ENCODE results near the gene ARHGAP29.

ARHGAP29 gene

DNA sequence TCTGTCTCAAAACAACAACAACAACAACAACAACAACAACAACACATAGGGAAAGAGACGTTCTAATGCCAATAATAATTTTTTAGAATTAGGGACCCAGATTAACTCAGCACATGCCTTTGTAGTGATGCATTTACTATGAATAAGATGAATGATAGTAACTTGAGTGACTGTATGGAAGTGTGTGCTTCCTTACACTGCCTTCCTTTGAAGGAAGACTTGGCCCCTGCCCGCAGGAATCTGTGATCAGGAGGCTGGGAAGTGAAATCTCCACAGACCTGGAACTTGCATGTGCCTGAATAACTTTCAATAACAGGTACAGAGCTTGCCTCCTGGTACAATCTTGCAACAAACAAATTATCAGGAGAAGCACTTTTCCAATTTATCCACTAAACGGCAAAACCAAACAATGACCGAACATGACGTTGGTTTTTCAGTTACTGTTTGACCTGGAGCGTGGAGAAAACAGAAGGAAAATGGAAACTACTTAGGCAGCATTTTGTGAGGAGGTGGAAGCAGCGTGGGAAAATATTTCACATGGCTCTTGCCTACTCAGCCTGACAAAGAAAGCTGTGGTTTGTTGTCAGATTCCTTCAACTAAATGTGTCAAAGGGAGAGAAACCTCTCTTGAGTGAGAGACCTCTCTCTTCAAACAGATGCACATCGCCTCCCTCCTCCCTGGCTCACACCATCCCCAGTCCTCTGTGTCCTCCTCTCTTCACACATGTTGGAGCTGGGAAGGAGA, 106.4 kb downstream of the ARHGAP29 start:
- H3K36me3 ChIP-seq, result no peaks in the 10 kb centered on the region
- no peak overlapping the region for H3K27ac ChIP-seq
- no peaks in the 10 kb centered on the region for H3K4me1 ChIP-seq (ENCODE audit: control insufficient read depth in 1 of 2, insufficient read depth in 1 of 2, low read depth in 1 of 2, low read length in 1 of 2)
- peaks cover 17% of the 10 kb centered on the region for H3K27me3 ChIP-seq
- TF ChIP-seq, protein P1, sequence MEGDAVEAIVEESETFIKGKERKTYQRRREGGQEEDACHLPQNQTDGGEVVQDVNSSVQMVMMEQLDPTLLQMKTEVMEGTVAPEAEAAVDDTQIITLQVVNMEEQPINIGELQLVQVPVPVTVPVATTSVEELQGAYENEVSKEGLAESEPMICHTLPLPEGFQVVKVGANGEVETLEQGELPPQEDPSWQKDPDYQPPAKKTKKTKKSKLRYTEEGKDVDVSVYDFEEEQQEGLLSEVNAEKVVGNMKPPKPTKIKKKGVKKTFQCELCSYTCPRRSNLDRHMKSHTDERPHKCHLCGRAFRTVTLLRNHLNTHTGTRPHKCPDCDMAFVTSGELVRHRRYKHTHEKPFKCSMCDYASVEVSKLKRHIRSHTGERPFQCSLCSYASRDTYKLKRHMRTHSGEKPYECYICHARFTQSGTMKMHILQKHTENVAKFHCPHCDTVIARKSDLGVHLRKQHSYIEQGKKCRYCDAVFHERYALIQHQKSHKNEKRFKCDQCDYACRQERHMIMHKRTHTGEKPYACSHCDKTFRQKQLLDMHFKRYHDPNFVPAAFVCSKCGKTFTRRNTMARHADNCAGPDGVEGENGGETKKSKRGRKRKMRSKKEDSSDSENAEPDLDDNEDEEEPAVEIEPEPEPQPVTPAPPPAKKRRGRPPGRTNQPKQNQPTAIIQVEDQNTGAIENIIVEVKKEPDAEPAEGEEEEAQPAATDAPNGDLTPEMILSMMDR (IDR thresholded peaks at IDR 0.05), result no peak
- H3K9me3 ChIP-seq, result no peaks in the 10 kb centered on the region
- H3K4me3 ChIP-seq (ENCODE audit: low read depth in 1 of 2, low read length in 1 of 2), result no peak overlapping the region

DNA sequence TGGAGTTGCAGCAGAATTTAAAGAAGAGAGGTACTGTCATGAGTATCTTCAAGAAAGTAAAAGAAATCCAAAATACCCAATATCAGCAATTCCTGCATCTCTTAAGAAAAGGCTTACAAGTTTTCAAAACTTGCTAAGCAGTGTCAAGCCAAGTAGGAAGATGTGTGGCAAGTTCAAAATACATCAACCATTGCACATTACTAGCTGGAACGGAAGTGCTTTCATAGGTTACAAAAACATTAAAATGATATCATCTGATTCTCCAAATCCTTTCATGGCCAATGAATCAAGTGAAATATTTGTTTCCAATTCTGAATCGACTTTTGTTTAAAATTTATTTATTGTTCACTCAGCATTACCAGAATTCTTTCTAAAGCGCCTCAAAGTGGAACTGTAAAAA, 110.7 kb downstream of the ARHGAP29 start:
- no peak overlapping the region for H3K4me3 ChIP-seq (ENCODE audit: low read depth in 1 of 2, low read length in 1 of 2)

DNA sequence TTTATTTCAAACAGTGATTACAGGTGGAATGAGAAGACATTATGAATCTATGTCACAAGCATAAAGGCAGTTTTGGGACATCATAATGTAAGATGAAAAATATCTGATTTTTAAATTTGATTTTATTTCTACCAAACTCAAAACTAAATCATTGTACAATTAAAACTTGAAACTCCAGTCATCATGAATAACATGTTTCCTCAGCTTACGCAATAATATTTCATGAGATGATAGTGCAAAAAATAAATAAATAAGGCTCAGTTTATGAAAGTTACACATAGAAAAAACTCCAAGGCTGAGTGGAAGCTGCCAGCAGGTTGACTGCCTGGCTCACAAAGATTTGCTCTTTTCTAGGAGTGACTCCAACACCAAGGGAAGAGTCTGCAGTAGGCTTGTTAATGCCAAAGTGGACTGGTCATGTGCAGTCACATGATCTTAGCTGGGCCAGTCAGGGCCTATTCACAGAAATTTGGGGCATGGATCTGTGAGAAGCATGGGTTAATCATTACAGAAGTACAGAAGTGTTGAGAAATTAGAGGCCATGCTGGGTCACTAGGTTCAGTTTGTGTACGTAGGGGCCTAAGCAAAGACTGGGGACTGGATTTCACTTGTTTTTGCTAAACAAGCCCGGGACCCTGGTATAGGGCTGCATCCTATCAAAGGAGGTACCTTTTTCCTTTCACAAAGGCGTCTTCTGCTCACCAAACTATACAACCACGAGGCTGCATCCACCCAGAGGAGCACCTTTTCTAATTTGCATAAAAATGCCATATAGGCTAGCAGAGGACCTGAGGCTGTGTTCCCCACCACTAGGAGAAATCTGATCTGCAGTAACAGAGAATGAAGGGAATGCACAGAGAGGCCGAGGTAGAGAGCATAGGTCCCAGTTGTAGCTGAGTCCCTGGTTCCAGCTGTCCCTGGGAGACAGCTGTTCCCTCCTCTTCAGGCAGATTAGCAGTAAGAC, 111.6 kb downstream of the ARHGAP29 start:
- Histone ChIP-seq H3K4me3 (ENCODE audit: low read depth in 1 of 2, low read length in 1 of 2) (no peak overlapping the region), H3K27me3 (peaks cover 55% of the 10 kb centered on the region), H3K27ac (no peak overlapping the region), H3K9me3 (no peaks in the 10 kb centered on the region), H3K36me3 (no peaks in the 10 kb centered on the region), H3K4me1 (ENCODE audit: control insufficient read depth in 1 of 2, insufficient read depth in 1 of 2, low read depth in 1 of 2, low read length in 1 of 2) (no peaks in the 10 kb centered on the region)
- TF ChIP-seq, protein P1 (IDR thresholded peaks at IDR 0.05), result no peak

More for the DNA sequence above, 110.7 kb downstream of the ARHGAP29 start:
- Histone ChIP-seq H3K9me3 (no peaks in the 10 kb centered on the region), H3K27ac (no peak overlapping the region), H3K4me1 (ENCODE audit: control insufficient read depth in 1 of 2, insufficient read depth in 1 of 2, low read depth in 1 of 2, low read length in 1 of 2) (no peaks in the 10 kb centered on the region), H3K36me3 (no peaks in the 10 kb centered on the region), H3K27me3 (peaks cover 51% of the 10 kb centered on the region)
- TF ChIP-seq, protein P1 (IDR thresholded peaks at IDR 0.05), result no peak

- Histone ChIP-seq H3K36me3 (no peaks in the 10 kb centered on the region), H3K4me1 (ENCODE audit: control insufficient read depth in 1 of 2, insufficient read depth in 1 of 2, low read depth in 1 of 2, low read length in 1 of 2) (no peaks in the 10 kb centered on the region), H3K27me3 (peaks cover 65% of the 10 kb centered on the region), H3K27ac (no peak overlapping the region), H3K9me3 (no peaks in the 10 kb centered on the region), H3K4me3 (ENCODE audit: low read depth in 1 of 2, low read length in 1 of 2) (no peak overlapping the region)
- TF ChIP-seq, protein P1 (IDR thresholded peaks at IDR 0.05), result no peak
Measured at GRCh38 chr1:94124538-94124937, 112.8 kb downstream of the ARHGAP29 start.

DNA sequence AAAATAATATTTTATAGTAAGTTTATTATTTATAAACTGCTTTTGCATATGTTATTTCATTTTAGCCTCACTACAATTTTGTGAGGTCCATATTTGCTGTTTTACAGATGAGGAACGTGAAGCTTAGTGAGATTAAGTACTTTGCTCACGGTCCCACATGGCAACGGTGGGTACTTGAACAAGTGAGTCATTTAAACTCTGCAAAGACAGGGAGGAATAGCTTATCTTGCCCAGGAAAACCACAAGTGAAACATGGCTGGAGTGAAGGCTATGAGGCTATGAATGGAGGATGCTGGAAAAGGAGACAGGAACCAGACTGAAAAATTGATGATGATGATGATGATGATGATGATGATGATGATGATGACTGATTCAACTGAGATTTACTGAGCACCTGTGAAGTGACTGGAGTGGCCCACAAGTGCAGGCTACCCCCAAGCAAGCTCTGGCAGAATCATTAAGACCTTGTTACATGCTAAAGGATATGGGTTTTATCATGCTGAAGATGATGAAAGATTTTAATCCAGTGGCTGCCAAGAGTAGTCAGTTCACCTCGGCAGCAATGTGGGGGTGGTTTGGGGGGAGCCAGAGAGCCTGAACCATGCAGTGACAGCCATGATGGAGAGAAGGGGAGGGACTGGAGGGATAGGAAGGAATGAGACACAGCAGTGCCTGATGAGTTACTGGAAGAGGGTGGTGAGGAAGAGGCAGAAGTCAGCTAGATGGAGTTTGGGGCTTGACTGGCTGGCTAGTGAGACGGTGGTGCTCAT, 115.0 kb downstream of the ARHGAP29 start:
- TF ChIP-seq, protein P1 (IDR thresholded peaks at IDR 0.05), result no peak
- no peak overlapping the region for H3K4me3 ChIP-seq (ENCODE audit: low read depth in 1 of 2, low read length in 1 of 2)
- no peak overlapping the region for H3K27ac ChIP-seq
- H3K27me3 ChIP-seq, result peaks cover 69% of the 10 kb centered on the region
- no peaks in the 10 kb centered on the region for H3K4me1 ChIP-seq (ENCODE audit: control insufficient read depth in 1 of 2, insufficient read depth in 1 of 2, low read depth in 1 of 2, low read length in 1 of 2)
- no peaks in the 10 kb centered on the region for H3K36me3 ChIP-seq
- no peaks in the 10 kb centered on the region for H3K9me3 ChIP-seq
